Osteoblast (primary cell): ENCODE data around the gene OVOL2. TPM values are rescaled to one million over a fixed set of nuclear protein-coding genes. Genes with fewer than 3 reads are reported as not detected.

ENCODE experiments used
- DNase-seq: peaks from one replicate; pipeline ENCODE4 v3.0.0; 2011; ENCODE audit warnings: low spot score, mixed read lengths; ENCODE audit not compliant: insufficient read length; ENCODE audit errors: missing footprints
- H2AFZ ChIP-seq: 2 replicates; pipeline ENCODE4 v1.6.0; 2011; ENCODE audit warnings: mild to moderate bottlenecking, low read length
- H3K27ac ChIP-seq: 2 replicates; pipeline ENCODE4 v1.5.1; 2011; ENCODE audit warnings: mild to moderate bottlenecking, low read depth, low read length, moderate library complexity
- H3K27me3 ChIP-seq: 2 replicates; pipeline ENCODE4 v1.6.0; 2012; ENCODE audit warnings: mild to moderate bottlenecking, control low read depth, inconsistent platforms, low read length, moderate library complexity; ENCODE audit not compliant: insufficient read depth
- H3K36me3 ChIP-seq: 2 replicates; pipeline ENCODE4 v1.5.1; 2011; ENCODE audit warnings: mild to moderate bottlenecking, low read length, control low read depth, moderate library complexity; ENCODE audit not compliant: insufficient read depth
- H3K4me1 ChIP-seq: 2 replicates; pipeline ENCODE4 v1.5.1; 2011; ENCODE audit warnings: mild to moderate bottlenecking, low read length, control low read depth, moderate library complexity; ENCODE audit not compliant: insufficient read depth
- H3K4me2 ChIP-seq: 2 replicates; pipeline ENCODE4 v1.6.0; 2011; ENCODE audit warnings: mild to moderate bottlenecking, low read length; ENCODE audit not compliant: insufficient read depth
- H3K4me3 ChIP-seq: fragments of 200-600 bp; sonication (generic); 3 replicates; pipeline ENCODE4 v1.5.1; 2012; ENCODE audit warnings: mild to moderate bottlenecking, low read length, inconsistent platforms; ENCODE audit not compliant: insufficient read depth
- H3K79me2 ChIP-seq: 2 replicates; pipeline ENCODE4 v1.6.0; 2012; ENCODE audit warnings: mild to moderate bottlenecking, low read length, control low read depth, inconsistent platforms; ENCODE audit not compliant: insufficient read depth
- H3K9me3 ChIP-seq: 2 replicates; pipeline ENCODE4 v1.5.1; 2011; ENCODE audit warnings: low read depth, low read length, control low read depth
- H4K20me1 ChIP-seq: 2 replicates; pipeline ENCODE4 v1.6.0; 2012; ENCODE audit warnings: mild to moderate bottlenecking, low read length, control low read depth; ENCODE audit not compliant: insufficient read depth
- total RNA-seq: library from RNA; depleted of rRNA; stranded (reverse); fragments of >200 nt; gene quantifications from 2 replicates; pipeline ENCODE4 v1.2.3, GENCODE V29; 2012
- TF ChIP-seq, protein P1 (sequence below): IDR thresholded peaks from 2 replicates; pipeline ENCODE4 v1.5.1; 2011; ENCODE audit warnings: mild to moderate bottlenecking, low read depth, low read length, moderate library complexity; ENCODE audit errors: extremely low read depth

Gene OVOL2
- total RNA-seq, 1 donor, result not detected

DNA sequence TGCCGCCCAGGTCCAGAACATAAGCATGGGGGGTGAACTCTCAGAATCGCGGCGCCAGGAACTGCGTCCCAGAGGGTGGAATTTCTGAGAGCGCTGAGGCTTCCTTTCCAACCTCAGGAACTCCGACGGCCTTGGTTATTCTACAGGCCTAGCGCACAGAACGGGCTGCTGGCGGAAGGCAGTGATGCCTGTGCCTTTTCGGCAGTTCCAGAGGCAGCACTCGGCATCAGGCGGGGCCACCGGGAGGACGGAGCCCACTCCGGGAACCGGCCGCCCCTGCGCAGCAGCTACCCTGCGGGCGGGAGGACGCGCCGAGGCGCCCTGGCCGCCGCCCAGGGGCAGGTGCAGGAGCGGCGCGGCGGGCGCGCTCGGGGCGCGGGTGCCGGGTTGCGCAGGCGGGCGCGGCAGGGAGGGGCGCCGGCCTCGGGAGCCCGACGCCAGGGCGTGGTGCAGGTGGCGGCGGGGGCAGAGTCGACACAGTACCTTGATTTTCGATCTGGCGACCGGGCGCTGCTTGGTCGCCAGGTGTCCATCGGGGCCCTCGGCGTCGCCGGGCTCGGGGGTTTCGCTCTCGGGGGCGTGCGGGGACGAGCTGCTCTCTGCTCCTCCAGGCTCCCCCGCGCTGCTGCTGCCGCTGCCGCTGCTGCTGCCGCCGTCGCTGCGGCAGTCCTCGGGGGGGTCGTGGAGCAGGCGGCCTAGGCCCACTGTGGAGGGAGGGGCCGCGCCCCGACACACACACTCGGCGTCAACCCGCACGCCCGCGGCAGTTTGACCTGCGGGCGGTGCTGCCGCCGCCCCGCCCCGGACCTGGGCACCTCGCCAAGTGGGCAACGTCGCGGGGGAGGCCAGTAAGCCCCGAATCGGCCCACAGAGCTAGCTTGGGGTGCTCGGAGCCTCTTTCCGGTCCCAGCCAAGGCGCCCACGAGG, 1.3 kb downstream of the OVOL2 start:
- no peak overlapping the region for H3K27ac ChIP-seq
- H3K79me2 ChIP-seq, result no peaks in the 10 kb centered on the region
- H3K4me3 ChIP-seq, result no peak overlapping the region
- no peak for DNase-seq
- H3K4me2 ChIP-seq, result no peak overlapping the region
- H3K9me3 ChIP-seq, result no peaks in the 10 kb centered on the region
- H3K36me3 ChIP-seq, result no peaks in the 10 kb centered on the region
- H3K27me3 ChIP-seq, result peaks cover 76% of the 10 kb centered on the region
- no peak overlapping the region for H2AFZ ChIP-seq
- no peaks in the 10 kb centered on the region for H3K4me1 ChIP-seq
- TF ChIP-seq, protein P1, sequence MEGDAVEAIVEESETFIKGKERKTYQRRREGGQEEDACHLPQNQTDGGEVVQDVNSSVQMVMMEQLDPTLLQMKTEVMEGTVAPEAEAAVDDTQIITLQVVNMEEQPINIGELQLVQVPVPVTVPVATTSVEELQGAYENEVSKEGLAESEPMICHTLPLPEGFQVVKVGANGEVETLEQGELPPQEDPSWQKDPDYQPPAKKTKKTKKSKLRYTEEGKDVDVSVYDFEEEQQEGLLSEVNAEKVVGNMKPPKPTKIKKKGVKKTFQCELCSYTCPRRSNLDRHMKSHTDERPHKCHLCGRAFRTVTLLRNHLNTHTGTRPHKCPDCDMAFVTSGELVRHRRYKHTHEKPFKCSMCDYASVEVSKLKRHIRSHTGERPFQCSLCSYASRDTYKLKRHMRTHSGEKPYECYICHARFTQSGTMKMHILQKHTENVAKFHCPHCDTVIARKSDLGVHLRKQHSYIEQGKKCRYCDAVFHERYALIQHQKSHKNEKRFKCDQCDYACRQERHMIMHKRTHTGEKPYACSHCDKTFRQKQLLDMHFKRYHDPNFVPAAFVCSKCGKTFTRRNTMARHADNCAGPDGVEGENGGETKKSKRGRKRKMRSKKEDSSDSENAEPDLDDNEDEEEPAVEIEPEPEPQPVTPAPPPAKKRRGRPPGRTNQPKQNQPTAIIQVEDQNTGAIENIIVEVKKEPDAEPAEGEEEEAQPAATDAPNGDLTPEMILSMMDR, result no peak
- H4K20me1 ChIP-seq, result no peaks in the 10 kb centered on the region

DNA sequence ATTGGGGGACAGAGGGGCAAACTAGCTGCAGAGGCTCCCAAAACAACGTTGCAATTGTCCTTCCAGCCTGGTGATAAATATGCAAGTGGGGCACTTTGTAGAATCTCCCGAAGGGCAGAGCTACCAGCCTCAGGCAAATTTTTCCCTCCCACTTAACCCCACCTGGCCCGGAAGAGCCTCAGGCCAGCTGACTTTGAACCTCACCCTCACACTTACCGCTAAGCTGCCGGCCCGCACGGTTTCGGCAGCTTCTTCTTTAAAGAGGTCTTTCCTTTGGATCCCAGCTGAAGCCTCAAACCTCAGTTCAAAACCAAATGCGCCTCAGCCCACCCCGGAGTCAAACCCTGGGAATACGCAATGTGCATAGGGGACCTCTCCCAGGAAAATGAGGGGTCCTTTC, 2.5 kb downstream of the OVOL2 start:
- H3K4me3 ChIP-seq, result no peak overlapping the region
- no peaks in the 10 kb centered on the region for H3K4me1 ChIP-seq
- H3K36me3 ChIP-seq, result no peaks in the 10 kb centered on the region
- H2AFZ ChIP-seq, result no peak overlapping the region
- no peaks in the 10 kb centered on the region for H4K20me1 ChIP-seq
- no peak overlapping the region for H3K27ac ChIP-seq
- H3K79me2 ChIP-seq, result no peaks in the 10 kb centered on the region
- no peaks in the 10 kb centered on the region for H3K9me3 ChIP-seq
- TF ChIP-seq, protein P1, result no peak
- DNase-seq, result peak; percentile 72
- H3K27me3 ChIP-seq, result peaks cover 71% of the 10 kb centered on the region
- no peak overlapping the region for H3K4me2 ChIP-seq

DNA sequence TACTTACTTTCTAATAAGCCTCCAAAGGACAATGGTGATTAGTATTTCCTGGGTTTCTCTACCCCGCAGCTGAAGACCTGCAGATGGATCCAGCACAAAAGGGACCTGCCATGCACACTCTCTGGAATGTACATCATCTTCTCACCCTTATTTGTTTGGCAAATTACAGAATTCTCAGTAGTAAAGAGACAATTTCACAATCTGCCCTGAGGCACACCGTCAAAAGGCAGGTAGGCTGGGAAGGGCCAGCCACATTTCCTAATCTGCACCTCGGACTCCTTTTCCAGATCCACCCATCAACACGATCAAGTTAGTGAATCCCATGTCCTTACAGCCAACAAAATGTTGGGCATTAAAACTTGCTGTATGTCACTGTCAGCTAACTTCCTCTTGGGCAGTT, 4.9 kb downstream of the OVOL2 start:
- Histone ChIP-seq H3K27ac (no peak overlapping the region), H3K4me2 (no peak overlapping the region), H3K79me2 (no peaks in the 10 kb centered on the region), H3K4me3 (no peak overlapping the region), H3K9me3 (no peaks in the 10 kb centered on the region), H3K36me3 (no peaks in the 10 kb centered on the region), H3K27me3 (peaks cover 51% of the 10 kb centered on the region), H2AFZ (no peak overlapping the region), H4K20me1 (no peaks in the 10 kb centered on the region), H3K4me1 (no peaks in the 10 kb centered on the region)
- TF ChIP-seq, protein P1, result no peak
- no peak for DNase-seq

DNA sequence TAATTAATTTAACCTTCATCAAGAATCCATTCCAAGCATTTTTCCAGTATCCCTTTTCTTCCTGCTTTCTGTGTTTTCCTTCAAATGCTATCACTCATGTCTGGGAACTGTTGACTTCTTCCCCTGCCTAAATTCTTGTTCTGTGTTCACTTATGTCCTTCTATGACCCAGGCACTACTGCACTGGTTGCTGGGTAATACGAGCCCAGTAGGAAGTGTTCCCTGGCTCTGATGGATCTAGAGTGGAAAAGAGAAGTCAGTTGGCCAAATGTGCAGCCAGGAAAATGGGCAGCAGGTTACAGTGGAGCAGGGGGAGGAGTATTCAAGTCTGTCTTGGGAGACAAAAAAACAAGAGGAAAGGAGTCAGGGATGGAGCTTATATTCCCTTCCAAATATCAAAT, 7.1 kb downstream of the OVOL2 start:
- no peak for DNase-seq
- H2AFZ ChIP-seq, result no peak overlapping the region

More for the DNA sequence above, 7.1 kb downstream of the OVOL2 start:
- H3K27ac ChIP-seq, result no peak overlapping the region
- H3K9me3 ChIP-seq, result no peaks in the 10 kb centered on the region
- H3K36me3 ChIP-seq, result no peaks in the 10 kb centered on the region
- no peaks in the 10 kb centered on the region for H3K4me1 ChIP-seq
- H3K79me2 ChIP-seq, result no peaks in the 10 kb centered on the region
- H3K27me3 ChIP-seq, result peaks cover 34% of the 10 kb centered on the region
- no peaks in the 10 kb centered on the region for H4K20me1 ChIP-seq
- no peak overlapping the region for H3K4me2 ChIP-seq
- no peak overlapping the region for H3K4me3 ChIP-seq
- TF ChIP-seq, protein P1, result no peak
